ENCODE data around the gene TENT5C. TPM values are rescaled to one million over a fixed set of nuclear protein-coding genes. Genes with fewer than 3 reads are reported as not detected.

The TENT5C gene
- total and polyA plus RNA-seq, 9 of the 15 experiments (the other 6 are each of a cell fraction or from before 2014, with no cell fraction given) = 1.8 to 7.7 (median 4.0) TPM

- ChIA-PET POLR2A (interaction anchor here (0.6 to 2.0 kb wide), 4 partner anchors 9 to 233 kb away, joined by 3 to 6 read pairs (median 6); partner anchors contain the start of gene TENT5C), CTCF (ENCODE audit: low intra/inter-chr PET ratio) (no interaction called here)
- Histone ChIP-seq H4K20me1 (replicated peaks; ENCODE audit: control insufficient read depth, insufficient read depth, low read length) (no peaks in the 10 kb centered on the region), H3K27ac (ENCODE audit: extremely low read depth, low read depth, low read length) (no peak overlapping the region), H3K4me3 (no peak overlapping the region), H3K4me2 (ENCODE audit: insufficient read depth, low read length) (no peak overlapping the region), H3K9ac (ENCODE audit: insufficient read depth in 1 of 2, low read depth in 2 of 2, low read length in 2 of 2) (peak overlapping the region in 1 of 2 experiments; percentile 9; a peak in 1 of 4 replicates), H3K36me3 (ENCODE audit: control insufficient read depth, insufficient read depth, low read length) (no peaks in the 10 kb centered on the region), H3K9me3 (replicated peaks; ENCODE audit: control insufficient read depth, insufficient read depth, low read depth, low read length) (no peaks in the 10 kb centered on the region), H3K9me1 (ENCODE audit: control insufficient read depth, insufficient read depth, low read length) (no peaks in the 10 kb centered on the region), H3K27me3 (ENCODE audit: control insufficient read depth in 2 of 2, insufficient read depth in 2 of 2, low read length in 2 of 2) (no peaks in the 10 kb centered on the region), H3K79me2 (ENCODE audit: control insufficient read depth, insufficient read depth, low read length) (no peaks in the 10 kb centered on the region), H3K4me1 (replicated peaks in 1 of 2; ENCODE audit: control insufficient read depth in 2 of 2, insufficient read depth in 2 of 2, low read length in 2 of 2) (peaks cover 5 to 8% of the 10 kb centered on the region in 2 experiments; a peak in 3 of 5 replicates), H2AFZ (ENCODE audit: low read depth, low read length) (no peak overlapping the region)
- DNase-seq (ENCODE audit: extremely low read depth in 1 of 4, low spot score in 3 of 4) (no peak), FAIRE-seq (no peak), ATAC-seq (no peak)
- BruUV-seq (replicated peaks) = no TSS peak
- WGBS (ENCODE audit: insufficient coverage, low coverage, missing lambda C conversion rate) = 36% methylated on average over 5 of the region's 5 CpGs
- in situ Hi-C loops (cut with MboI) = no loop called here
- intact Hi-C loops (cut with micrococcal nuclease) = no loop called here
- no peak for TF ChIP-seq BCL6 (CRISPR knock-in tag; IDR thresholded peaks at IDR 0.05)
- no peak for TF ChIP-seq NFE2 (IDR thresholded peaks at IDR 0.05; ENCODE audit: low read depth)
- TF ChIP-seq SOX6 (IDR thresholded peaks at IDR 0.05) = no peak
- TF ChIP-seq SIN3A (IDR thresholded peaks at IDR 0.05; ENCODE audit: borderline replicate concordance in 2 of 2, control insufficient read depth in 1 of 2, low read depth in 2 of 2, low read length in 2 of 2) = no peak
- TF ChIP-seq HDGF (IDR thresholded peaks at IDR 0.05) = no peak
- no peak for TF ChIP-seq CBFA2T3 (IDR thresholded peaks at IDR 0.05)
- TF ChIP-seq PRPF4 (IDR thresholded peaks at IDR 0.05; ENCODE audit: insufficient read depth, low read depth, low read length, poor library complexity, severe bottlenecking) = no peak
- TF ChIP-seq ZBTB43 (CRISPR knock-in tag; IDR thresholded peaks at IDR 0.05) = no peak
- TF ChIP-seq POLR3A (IDR thresholded peaks at IDR 0.05; ENCODE audit: borderline replicate concordance, extremely low read depth, insufficient read depth, insufficient read length) = no peak
- no peak for TF ChIP-seq CUX1 (CRISPR knock-in tag; IDR thresholded peaks at IDR 0.05)
- TF ChIP-seq NCOA1 (IDR thresholded peaks at IDR 0.05; ENCODE audit: low read depth) = no peak
- no peak for TF ChIP-seq CXXC5 (CRISPR knock-in tag; IDR thresholded peaks at IDR 0.05)
Measured at GRCh38 chr1:117574161-117574835, 31.6 kb upstream of the TENT5C start.

Measured in K562 (cell line).